Caki2 (cell line): ENCODE measurements around the gene GAPT. TPM values are rescaled to one million over a fixed set of nuclear protein-coding genes. Genes with fewer than 3 reads are reported as not detected.
"Not testable (repeated sequence)": the region's sequence is repeated elsewhere in the genome, so short reads cannot be mapped to it uniquely, and the experiment has no call there.

Source experiments
- DNase-seq: peaks from one replicate; pipeline ENCODE4 v3.0.0-alpha.2; 2015; ENCODE audit warnings: low read depth
- in situ Hi-C: cut with HindIII; loops from 2 replicates; pipeline ENCODE4 v1.10.0; 2016; ENCODE audit warnings: low sequenced_read_pairs, low pct_unique_long_range_greater_than_20kb, mixed read lengths
- total RNA-seq: library from RNA; depleted of rRNA; stranded (reverse); fragments of >200 nt; shearing (Covaris generic); gene quantifications from 2 replicates; pipeline ENCODE4 v1.2.3, GENCODE V29; 2014; ENCODE audit warnings: low replicate concordance

The GAPT gene
- total RNA-seq, 1 experiment from 2014 or later = not detected

DNA sequence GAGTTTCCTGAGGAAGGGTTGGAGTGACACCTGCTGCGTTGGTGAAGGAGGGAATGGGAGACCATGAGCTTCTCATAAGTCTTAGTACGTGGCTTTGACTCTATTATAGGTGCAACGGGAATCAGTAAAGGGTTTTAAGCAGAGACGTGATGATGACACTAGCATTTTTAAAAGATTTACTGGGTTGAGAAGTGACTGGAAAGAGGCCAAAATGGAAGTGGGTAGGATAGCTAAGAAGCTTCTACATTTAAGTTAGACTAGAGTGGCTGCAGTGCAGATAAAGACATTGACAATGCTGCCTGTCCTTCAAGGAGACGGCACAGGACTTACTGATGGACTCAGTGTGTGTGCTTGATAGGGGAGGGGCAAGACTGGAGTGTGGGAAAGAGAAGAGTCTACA is 6.2 kb downstream of the GAPT start:
- DNase-seq = no peak
- in situ Hi-C loops = no loop called here

DNA sequence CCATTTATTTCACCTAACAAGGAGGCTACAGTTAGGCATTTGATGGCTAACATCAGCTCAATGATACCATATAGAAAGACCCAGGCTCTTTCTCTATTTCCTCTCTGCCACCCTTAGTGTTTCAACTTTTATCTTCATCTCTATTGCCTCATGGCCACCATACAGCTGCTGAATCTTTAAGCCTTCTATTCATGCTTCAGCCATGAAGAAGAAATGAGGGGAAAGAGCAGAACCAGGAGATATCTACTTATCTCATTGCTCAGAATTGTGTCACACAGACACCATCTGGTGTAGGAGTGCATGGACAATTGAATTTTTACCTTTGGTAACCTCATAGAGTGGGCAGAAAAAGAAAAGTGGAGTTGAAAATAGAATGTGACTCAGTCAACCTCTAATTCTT is 6.7 kb downstream of the GAPT start:
- in situ Hi-C loops = no loop called here
- DNase-seq = no peak

DNA sequence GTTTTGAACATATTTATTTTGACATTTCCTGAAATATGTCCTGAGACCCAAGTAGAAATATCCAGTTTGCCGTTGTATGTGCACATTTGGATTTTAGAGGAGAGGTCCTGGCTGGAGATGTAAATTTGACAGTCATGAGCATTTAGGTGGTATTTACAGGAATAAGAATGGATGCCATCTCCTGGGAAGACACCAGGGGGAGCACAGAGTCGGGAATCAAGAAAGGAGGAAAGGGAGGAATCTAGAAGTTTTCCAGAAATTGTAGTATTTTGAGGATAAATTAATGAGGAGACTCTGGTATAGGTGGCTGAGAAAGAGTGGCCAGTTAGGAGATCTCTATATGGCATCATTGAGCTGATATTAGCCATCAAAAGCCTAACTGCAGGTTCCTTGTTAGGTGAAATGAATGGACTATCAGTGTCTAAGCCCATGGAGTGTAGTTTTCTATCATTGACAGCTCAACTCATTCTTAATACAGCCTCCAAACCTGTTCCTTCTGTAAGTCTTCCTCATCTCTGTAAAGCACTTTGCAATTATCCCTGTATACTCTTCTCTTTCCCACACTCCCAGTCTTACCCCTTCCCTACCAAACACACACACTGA is 7.2 kb downstream of the GAPT start:
- DNase-seq = peak; percentile 32

DNA sequence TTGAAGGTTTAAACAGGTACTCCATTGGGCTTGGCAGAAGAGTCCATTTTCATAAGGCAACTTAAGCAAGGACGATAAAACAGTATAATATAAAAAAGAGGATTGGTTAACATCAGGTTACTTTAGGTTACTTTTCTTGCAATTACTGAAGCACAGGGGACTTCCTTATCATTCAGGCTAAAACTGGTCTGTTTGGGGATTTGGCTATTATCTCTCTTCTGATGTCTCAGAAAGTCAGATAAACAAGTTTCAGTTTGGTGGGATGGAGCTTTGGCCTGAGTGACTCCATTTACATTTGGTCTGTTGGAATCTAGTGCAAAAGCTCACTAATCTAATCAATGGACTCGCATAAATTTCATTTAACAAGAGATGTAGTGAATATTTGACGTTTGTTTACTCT is 8.0 kb downstream of the GAPT start:
- in situ Hi-C loops = no loop called here
- DNase-seq = no peak

More for the DNA sequence above, 7.2 kb downstream of the GAPT start:
- in situ Hi-C loops = no loop called here

DNA sequence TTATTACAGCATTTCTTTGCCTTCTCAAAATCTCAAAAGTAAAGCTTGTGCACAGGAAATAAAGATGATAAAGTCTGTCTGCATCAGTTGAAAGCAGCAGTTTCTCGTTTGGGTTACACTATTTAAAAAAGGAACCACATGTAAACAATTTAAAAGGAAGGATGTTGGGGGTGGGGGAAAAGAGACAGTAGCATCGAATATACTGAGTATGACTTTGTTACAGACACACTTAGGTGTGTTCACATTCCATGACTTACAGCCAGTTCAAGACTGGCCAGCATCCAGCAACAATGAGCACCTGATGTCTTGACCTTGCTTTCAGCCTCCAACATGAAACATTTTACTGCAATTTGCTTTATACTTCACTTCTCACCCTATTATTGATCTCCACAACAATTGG is 8.7 kb downstream of the GAPT start:
- in situ Hi-C loops = no loop called here
- no peak for DNase-seq

DNA sequence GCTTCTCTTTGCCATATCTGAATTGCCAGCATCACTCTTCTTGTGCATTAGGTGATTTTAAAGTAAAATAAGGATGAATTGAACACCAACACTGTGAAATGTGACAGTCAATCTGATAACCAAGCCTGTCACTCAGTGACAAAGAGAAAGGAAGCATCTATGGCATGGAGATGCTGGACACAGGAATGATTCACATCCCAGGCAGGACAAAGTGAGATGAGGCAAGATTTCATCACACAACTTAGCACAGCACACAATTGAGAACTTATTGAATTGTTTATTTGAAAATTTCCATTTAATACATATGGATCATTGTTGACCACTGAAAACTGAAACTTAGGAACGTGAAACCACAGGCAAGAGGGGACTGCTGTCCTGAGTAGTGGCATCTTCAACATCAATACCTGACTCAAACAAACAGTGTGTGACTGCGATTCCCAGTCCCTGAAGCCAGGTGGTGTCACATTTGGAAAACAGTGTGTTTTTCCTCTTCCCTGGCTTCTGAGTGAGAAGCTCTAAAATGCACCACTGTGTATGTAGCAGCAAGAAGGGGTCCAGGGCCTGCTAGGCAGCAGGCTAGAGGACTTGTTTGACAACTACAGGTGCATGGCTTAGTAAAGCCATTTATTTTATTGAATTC is 10.7 kb downstream of the GAPT start:
- in situ Hi-C loops = no loop called here
- DNase-seq = no peak

DNA sequence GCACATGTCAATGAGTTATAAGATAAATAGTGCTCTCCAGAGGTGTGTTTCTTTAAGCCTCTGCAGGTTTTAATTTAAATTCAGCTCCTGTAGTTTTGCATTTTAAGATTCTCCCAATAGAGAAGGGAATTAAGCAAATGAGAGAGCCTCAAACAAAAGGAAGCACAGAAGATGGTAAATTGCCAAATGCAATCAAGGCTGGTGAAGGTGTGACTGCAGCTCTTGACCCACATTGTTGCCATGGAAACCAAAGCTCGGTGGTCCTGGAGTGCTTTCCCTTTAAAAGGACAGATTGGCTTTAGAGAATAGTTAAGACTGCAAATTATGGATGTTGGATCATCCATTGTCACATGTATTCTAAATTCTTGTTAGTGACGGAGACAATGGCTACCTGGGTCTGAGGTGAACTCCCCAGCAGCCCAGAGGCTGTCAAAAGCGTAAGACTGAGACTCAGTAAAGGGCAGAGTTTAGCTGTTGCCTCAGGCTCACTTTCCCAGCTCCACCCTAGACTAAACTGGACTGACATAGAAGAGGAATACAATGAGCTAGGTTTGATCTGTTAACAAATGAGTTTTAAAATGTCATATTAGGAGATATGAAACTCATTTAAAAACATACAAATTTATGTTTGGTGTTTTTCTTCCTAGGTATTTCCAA is 12.3 kb downstream of the GAPT start:
- in situ Hi-C loops = no loop called here
- DNase-seq = no peak

DNA sequence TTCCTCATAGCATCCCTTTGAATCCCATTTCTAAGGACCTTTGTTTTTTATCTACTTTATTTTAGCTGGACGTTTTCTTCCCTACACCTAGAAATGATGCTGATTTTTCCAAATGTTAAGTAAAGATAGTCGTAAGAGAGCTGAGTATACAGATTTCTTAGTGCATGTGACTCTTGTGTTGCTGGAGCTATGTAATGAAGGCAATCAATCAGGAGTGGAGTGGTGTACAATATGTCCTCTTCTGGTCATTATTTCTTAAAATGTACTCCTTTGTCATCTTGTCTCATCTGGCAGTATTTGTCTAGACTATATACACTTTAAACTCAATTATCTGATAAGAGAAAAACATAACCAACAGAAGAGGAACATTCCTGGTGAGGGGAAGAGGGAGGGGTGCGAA is 13.5 kb downstream of the GAPT start:
- DNase-seq = no peak
- in situ Hi-C loops = no loop called here

DNA sequence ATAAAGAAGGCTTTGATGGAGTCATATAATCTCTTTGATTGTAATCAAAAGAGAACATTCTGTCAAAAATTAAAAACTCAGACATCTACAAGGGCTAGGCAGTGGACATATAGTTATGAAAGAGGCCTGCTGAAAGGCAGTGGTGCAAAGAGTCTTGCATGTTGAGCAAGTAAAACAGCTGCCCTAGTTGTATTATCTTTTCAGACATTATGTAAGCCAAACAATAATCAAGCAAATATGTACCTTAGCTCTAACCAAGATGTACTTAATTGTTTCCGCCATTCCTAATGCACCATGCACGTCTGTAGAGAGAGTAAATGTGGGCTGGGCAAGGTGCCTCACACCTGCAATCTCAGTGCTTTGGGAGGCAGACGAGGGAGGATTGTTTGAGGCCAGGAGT is 14.3 kb downstream of the GAPT start:
- in situ Hi-C loops = no loop called here
- no peak for DNase-seq

DNA sequence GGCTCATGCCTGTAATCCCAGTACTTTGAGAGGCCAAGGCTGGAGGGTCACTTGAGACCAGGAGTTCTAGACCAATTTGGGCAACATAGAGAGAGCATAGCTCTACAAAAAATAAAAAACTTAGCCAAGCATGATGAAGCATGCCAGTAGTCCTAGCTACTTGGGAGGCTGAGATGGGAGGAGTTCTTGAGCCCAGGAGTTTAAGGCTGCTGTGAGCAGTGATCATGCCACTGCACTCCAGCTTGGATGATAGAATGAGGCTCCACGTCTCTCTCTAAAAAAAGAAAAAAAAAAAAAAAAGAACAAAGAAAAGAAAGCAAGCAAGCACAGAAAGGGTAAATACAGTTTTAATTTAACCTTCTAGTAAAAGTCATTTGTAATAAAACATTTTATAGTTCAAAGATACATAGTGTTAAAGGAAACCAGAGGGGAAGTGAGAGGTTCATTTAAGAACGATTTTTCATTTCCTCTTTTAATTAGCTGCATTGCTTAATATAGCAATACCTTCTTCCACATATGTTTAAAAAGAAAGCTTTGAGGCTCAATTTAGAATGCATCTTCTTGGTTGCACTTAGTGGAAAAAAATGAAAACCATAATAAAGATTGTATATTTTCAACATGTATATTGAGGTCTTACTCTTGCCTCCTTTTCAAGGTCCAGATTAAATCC is 14.9 kb downstream of the GAPT start:
- in situ Hi-C loops = no loop called here

DNA sequence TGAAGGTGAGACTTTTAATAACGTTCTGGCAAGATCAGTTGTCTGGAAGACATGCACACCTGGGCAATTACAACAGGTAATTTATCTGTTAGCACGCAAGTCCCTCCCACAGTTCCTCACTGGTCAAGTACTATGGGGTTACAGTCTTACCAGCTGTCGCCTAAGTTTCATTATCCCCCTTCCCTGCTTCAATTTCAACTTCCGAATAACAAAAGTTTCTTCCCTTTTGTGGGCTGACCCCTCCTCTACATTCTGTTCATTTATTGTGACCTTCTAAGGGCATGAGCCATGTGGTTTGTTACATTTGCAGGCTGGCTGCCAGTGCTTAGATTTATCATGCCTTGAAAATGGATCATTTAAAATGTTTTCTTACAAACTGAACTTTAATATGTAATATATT is 16.5 kb downstream of the GAPT start:
- in situ Hi-C loops = no loop called here
- DNase-seq = no peak

More for the DNA sequence above, 14.9 kb downstream of the GAPT start:
- no peak for DNase-seq

DNA sequence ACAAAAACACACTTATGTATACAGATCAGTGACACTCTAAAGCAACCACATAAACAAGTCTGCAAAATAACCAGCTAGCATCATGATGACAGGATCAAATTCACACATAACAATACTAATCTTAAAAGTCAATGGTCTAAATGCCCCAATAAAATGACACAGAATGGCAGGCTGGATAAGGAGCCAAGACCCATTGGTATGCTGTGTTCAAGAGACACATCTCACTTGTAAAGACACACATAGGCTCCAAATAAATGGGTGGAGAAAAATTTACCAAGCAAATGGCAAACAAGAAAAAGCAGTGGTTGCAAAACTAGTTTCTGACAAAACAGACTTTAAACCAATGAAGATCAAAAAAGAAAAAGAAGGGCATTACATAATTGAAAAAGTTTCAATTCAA is 26.0 kb downstream of the GAPT start:
- in situ Hi-C loops = no loop called here
- no peak for DNase-seq

DNA sequence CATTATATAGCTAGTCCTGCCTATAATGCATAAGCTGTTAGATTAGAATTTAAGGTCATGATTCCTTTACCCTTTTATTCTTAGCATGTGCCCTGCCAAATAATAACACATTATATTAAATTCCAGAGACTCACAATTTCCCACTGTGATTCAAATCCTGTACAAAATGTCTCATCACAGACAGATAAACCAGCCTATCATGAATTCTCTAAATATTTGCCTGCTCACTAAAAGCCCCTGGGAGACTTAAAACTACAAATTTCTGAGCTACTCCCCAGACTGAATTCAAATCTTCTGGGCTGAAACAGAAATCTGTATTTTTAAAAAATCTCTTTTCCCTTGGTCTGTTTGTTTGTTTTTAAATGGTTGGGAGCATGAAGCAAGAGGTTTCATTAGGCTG is 32.7 kb downstream of the GAPT start:
- DNase-seq = no peak
- in situ Hi-C loops = no loop called here

DNA sequence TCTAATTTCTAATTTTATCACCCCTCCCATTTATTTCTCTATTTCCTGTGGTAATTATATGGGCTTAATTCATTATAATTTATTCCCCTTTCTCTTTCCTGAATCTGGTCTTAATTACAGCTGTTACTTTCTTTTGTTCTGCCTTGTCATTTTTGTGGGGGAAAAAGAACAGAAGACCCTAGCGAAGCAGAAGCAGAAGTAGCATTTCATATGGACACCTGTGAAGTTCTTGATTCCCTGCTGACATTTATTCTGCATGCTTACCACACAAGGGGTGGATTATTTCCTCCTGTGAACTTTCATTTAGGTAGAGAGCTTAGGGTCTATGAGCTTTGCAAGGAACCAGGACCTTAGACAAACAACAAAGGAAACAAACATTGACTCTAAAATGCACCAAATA is 33.3 kb downstream of the GAPT start:
- DNase-seq = no peak
- in situ Hi-C loops = no loop called here

DNA sequence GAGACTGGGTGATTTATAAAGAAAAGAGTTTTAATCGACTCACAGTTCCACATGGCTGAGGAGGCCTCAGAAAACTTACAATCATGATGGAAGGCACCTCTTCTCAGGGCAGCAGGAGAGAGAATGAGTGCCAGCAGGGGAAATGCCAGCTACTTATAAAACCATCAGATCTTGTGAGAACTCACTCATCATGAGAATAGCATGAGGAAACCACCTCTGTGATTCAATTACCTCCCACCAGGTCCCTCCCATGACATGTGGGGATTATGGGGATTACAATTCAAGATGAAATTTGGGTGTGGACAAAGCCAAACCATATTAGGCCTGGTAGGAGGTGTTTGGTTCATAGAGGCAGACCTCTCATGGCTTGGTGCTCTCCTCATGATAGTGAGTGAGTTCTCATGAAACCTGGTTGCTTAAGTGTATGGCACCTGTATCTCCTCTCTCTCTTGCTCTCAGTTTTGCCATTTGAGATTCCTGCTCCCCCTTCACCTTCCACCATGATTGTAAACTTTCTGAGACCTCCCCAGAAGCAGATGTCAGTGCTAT is 39.8 kb downstream of the GAPT start:
- in situ Hi-C loops = no loop called here
- DNase-seq = no peak

DNA sequence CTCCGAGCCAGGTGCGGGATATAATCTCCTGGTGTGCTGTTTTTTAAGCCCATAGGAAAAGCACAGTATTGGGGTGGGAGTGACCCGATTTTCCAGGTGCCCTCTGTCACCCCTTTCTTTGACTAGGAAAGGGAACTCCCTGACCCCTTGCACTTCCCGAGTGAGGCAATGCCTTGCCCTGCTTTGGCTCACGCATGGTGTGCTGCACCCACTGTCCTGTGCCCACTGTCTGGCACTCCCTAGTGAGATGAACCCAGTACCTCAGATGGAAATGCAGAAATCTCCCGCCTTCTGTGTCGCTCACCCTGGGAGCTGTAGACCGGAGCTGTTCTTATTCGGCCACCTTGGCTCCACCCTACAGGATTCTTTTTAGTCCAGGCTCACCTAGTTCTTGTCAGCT is 50.7 kb downstream of the GAPT start:
- DNase-seq, in situ Hi-C loops: not testable (repeated sequence)

DNA sequence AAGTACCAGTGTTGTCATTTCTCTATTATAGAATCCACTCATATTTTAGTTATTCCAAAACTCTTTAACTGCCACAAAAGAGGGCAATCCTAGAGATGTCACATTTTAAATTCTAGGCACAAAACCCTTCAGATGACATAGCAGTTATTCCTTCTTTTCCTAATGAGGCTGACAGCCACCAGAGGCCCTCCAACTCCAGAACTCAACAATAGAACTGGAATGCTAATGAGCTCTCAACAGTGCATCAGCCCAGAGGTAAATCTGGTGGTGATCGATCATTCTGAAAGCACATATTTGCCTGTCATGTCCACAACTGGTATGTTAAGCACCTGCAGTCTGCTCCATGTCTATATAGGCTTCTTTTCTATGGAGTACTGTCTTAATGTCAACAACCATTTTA is 51.5 kb downstream of the GAPT start:
- DNase-seq = no peak
- in situ Hi-C loops = no loop called here

DNA sequence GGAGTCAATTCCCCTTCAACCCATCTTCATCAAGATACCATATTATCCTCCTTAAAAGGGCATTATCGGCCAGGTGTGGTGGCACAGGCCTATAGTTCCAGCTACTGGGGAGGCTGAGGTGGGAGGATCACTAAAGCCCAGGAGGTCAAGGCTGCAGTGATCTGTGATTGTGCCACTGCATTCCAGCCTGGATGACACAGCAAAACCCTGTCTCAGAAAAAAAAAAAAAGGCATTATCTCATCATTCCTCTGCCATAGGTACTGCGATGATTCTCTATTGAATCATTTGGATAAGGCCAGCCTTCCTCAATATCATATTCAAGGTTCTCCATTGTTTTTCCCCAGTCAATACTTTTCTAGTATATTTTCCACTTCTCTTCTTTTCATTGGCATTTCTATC is 52.5 kb downstream of the GAPT start:
- DNase-seq = peak; percentile 46
- in situ Hi-C loops = no loop called here

DNA sequence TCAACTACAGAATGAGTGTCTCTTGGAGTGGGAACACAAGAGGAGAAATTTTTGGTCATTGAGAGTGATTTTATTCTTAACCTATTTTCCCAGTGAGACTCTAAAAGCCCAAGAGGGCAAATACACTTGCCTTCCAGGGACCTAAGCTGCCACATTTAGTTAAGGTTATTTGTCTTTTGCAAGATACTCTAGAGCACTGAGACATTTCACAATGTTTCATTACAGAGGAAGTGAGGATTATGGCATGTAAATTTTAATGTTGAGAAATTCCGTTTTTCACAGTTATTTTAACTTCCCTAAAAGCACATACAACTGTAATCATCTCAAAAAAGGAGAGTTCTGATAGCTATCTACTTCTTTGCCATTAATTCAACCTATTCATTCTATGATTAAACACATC is 53.0 kb downstream of the GAPT start:
- DNase-seq = no peak
- in situ Hi-C loops = no loop called here
